HFFc6 (cell line): Measurements from ENCODE around the gene CNBD2. TPM values are rescaled to one million over a fixed set of nuclear protein-coding genes. Genes with fewer than 3 reads are reported as not detected.

Experiments used
- DNase-seq: peaks from one replicate; pipeline ENCODE4 v3.0.0-alpha.2; 2018
- H3K27ac Mint-ChIP-seq: 2 replicates; pipeline ENCODE4 v1.8.0; 2020; ENCODE audit warnings: mild to moderate bottlenecking, mixed read lengths
- H3K27me3 Mint-ChIP-seq: 2 replicates; pipeline ENCODE4 v1.8.0; 2021; ENCODE audit warnings: mild to moderate bottlenecking, moderate library complexity, mixed read lengths; ENCODE audit not compliant: insufficient read depth
- H3K36me3 Mint-ChIP-seq: 2 replicates; pipeline ENCODE4 v1.8.0; 2021; ENCODE audit warnings: low read depth, mixed read lengths
- H3K4me1 Mint-ChIP-seq: 2 replicates; pipeline ENCODE4 v1.8.0; 2020; ENCODE audit warnings: low read depth, mixed read lengths
- H3K4me3 Mint-ChIP-seq: 2 replicates; pipeline ENCODE4 v1.8.0; 2020; ENCODE audit warnings: mild to moderate bottlenecking, moderate library complexity, mixed read lengths
- H3K9me3 Mint-ChIP-seq: 2 replicates; pipeline ENCODE4 v1.8.0; 2020; ENCODE audit warnings: mild to moderate bottlenecking, mixed read lengths
- CTCF ChIP-seq: fragments of 200-600 bp; sonication (generic); IDR thresholded peaks from 2 replicates; pipeline ENCODE4 v1.5.0; 2021; ENCODE audit warnings: antibody characterized with exemption, mild to moderate bottlenecking
- total RNA-seq, 6 experiments: library from RNA; stranded (reverse); fragmentation: NEBNext Ultra II Directional; extraction: Animal tissue kit (Norgen Biotek cat#: 25700); gene quantifications; 2 replicates in 1 of 6; 3 replicates in 5 of 6; pipeline ENCODE4 v1.2.3, GENCODE V29; 2021

Gene CNBD2
- total RNA-seq, 6 experiments from 2014 or later, result 1.4 to 2.9 (median 2.3) TPM

DNA sequence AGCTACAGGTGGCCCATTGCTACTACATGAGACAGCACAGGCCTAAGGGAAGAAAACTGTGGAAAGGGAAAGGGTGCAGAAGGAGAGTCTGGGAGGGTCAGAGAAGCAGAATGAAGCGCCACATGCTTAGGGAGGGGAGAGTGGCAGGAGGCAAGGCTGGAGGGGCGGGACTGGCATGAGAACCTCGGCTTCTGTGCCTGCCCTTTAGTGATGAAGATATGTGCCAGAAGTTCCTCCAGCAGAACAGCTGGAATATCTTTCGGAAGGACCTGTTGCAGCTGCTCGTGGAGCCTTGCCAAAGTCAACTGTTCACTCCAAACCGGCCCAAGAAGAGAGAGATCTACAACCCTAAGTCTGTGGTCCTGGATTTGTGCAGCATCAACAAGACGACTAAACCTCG, 61.8 kb downstream of the CNBD2 start:
- DNase-seq, result no peak
- Mint-ChIP-seq H3K36me3 (no peaks in the 10 kb centered on the region), H3K27ac (no peak overlapping the region), H3K4me3 (no peak overlapping the region), H3K27me3 (peaks cover 30% of the 10 kb centered on the region), H3K9me3 (no peaks in the 10 kb centered on the region), H3K4me1 (peaks cover 5% of the 10 kb centered on the region)
- no peak for TF ChIP-seq CTCF

DNA sequence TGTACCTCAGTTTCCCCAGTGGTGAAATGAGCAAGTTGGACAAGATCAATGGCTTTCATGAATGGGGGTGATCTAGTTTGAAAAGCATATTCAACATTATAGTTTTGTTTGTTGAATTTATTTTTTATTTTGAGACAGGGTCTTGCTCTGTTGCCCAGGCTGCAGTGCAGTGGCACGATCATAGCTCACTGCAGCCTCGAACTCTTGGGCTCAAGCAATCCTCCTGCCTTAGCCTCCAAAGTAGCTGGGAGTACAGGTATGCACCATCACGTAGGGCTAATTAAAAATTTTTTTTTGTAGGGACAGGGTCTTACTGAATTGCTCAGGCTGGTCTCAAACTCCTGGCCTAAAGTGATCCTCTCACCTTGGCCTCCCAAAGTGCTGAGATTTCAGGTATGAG, 63.4 kb downstream of the CNBD2 start:
- TF ChIP-seq CTCF, result no peak
- no peak overlapping the region for H3K27ac Mint-ChIP-seq
- H3K4me3 Mint-ChIP-seq, result no peak overlapping the region
- no peaks in the 10 kb centered on the region for H3K9me3 Mint-ChIP-seq
- H3K36me3 Mint-ChIP-seq, result no peaks in the 10 kb centered on the region
- H3K4me1 Mint-ChIP-seq, result peaks cover 16% of the 10 kb centered on the region
- DNase-seq, result no peak
- H3K27me3 Mint-ChIP-seq, result peaks cover 26% of the 10 kb centered on the region

- no peak overlapping the region for H3K27ac Mint-ChIP-seq
- no peak for DNase-seq
- no peak for TF ChIP-seq CTCF
- no peak overlapping the region for H3K4me3 Mint-ChIP-seq
- H3K27me3 Mint-ChIP-seq, result peaks cover 13% of the 10 kb centered on the region
- H3K4me1 Mint-ChIP-seq, result peaks cover 16% of the 10 kb centered on the region
- H3K9me3 Mint-ChIP-seq, result no peaks in the 10 kb centered on the region
- H3K36me3 Mint-ChIP-seq, result no peaks in the 10 kb centered on the region
These were observed 66.5 kb downstream of the CNBD2 start for GRCh38 chr20:36034875-36035274.

GRCh38 chr20:36035745-36036144, 67.4 kb downstream of the CNBD2 start:
- DNase-seq, result peak; percentile 16
- H3K27ac Mint-ChIP-seq, result no peak overlapping the region
- no peak overlapping the region for H3K4me3 Mint-ChIP-seq
- H3K4me1 Mint-ChIP-seq, result peaks cover 16% of the 10 kb centered on the region
- peaks cover 7% of the 10 kb centered on the region for H3K27me3 Mint-ChIP-seq
- no peaks in the 10 kb centered on the region for H3K9me3 Mint-ChIP-seq
- no peaks in the 10 kb centered on the region for H3K36me3 Mint-ChIP-seq
- TF ChIP-seq CTCF, result no peak

GRCh38 chr20:36036688-36037087, 68.3 kb downstream of the CNBD2 start:
- Mint-ChIP-seq H3K36me3 (peaks cover 6% of the 10 kb centered on the region), H3K4me3 (no peak overlapping the region), H3K4me1 (peaks cover 16% of the 10 kb centered on the region), H3K27ac (no peak overlapping the region), H3K27me3 (peaks cover 2% of the 10 kb centered on the region), H3K9me3 (no peaks in the 10 kb centered on the region)
- DNase-seq, result no peak
- TF ChIP-seq CTCF, result no peak

DNA sequence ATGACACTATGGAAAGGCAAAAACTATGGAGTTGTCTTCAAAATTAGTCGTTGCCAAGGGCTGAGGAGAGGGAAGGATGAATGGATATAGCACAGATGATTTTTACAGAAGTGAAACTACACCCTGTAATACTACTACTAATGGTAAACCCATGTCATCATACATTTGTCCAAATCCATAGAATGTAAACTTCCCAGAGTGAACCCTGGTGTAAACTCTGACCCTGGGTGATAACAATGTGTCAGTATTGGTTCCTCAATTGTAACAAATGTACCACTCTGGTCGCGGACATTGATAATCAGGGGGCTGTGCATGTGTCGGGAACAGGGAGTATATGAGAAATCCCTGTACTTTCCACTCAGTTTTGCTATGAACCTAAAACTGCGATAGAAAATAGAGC, 72.2 kb downstream of the CNBD2 start:
- no peaks in the 10 kb centered on the region for H3K9me3 Mint-ChIP-seq
- no peak for TF ChIP-seq CTCF
- H3K4me3 Mint-ChIP-seq, result no peak overlapping the region
- DNase-seq, result no peak
- peaks cover 18% of the 10 kb centered on the region for H3K36me3 Mint-ChIP-seq
- H3K27ac Mint-ChIP-seq, result no peak overlapping the region
- H3K4me1 Mint-ChIP-seq, result peaks cover 12% of the 10 kb centered on the region
- H3K27me3 Mint-ChIP-seq, result no peaks in the 10 kb centered on the region; the same call in none of the 2 replicates
